KG1 (cell line): ENCODE results near the gene VAPB.

ENCODE experiments used
- DNase-seq: peaks from one replicate; lab custom pipeline; 2025; lab: John Stamatoyannopoulos, UW

Gene VAPB

DNA sequence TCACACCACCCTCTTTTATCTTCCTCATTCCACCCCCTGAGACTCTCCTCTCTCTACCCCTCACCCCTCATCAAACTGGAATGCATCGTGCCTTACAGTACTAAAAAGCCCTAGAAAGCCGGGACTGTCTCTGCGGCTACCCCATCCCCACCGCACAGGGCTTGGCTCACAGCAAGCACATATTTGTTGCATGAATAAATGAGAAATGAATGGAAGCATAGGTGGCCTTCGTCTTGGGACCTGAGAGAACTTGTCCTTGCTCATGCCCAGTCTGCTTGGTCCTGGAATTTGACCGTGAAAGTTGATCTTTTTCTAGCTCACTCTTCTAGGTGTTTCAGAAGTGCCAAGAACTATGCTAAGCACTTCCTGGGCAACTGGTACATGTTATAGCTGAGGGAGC, 72.9 kb downstream of the VAPB start:
- DNase-seq: no peak

DNA sequence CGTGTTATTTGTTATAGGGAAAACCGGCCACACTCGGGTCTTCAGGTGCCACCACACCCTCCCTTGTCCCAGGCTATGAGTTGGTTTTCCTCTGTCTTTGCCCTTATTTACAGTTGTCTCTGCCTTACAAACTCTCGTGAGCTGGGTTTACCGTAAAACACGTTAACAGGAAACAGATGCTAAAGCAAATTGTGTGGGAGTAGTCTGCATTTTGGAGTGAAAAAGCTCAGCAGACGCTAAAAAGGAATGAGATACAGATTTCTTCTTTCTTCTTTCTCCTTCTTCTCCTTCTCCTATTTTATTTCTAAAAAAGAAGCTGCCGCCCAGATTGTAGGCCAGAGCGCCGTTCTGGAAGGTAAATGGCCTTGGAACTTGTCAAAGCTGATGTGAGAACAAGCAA, 74.2 kb downstream of the VAPB start:
- DNase-seq: no peak

DNA sequence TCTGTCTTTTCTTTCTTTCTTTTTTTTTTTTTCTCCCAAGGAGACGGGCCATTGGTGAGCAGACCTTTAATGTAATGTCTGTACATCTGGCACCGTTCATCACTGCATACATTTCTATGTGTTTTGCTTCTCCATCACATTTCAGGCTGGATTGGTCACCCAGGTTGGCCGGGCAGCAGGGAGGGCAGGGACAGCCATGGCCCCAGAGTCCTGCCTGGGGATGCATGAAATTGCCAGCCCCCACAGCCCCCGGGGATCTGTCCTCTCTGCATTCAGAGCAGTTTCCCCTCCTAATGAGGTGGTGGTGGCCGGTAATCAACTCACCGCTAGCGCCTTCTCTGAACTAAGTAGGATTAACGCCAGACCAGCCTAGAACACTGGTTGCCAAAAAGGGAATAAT, 75.8 kb downstream of the VAPB start:
- DNase-seq: no peak

DNA sequence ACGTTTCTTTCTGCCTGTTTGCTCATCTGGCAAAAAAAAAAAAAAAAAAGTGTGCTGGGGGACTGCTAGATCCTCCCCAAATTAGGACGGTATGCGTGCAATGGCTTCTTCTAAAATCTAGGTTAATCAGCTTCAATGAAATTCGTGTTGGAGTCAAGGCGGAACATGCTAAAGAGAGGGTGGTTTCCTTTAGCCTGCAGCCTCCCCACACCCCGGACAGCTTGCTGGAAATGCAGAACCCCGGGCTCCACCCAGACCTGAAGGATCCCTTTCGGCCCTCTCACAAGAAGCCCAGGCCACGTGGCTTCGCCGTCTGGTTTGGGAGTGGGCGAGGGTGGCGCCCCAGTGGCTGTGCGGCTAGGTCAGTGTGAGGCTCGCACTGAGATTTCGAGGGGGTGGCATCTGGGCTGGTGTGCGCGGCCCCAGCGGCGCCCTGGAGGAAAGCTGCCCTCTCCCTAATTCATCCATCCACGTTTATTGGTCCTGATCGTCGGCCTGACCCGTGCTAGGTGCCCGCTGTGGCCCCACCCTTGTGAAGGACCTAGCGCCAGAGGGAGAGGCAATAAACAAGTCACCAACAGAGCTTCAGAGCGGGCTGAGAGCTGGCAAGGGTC, 77.2 kb downstream of the VAPB start:
- no peak for DNase-seq

DNA sequence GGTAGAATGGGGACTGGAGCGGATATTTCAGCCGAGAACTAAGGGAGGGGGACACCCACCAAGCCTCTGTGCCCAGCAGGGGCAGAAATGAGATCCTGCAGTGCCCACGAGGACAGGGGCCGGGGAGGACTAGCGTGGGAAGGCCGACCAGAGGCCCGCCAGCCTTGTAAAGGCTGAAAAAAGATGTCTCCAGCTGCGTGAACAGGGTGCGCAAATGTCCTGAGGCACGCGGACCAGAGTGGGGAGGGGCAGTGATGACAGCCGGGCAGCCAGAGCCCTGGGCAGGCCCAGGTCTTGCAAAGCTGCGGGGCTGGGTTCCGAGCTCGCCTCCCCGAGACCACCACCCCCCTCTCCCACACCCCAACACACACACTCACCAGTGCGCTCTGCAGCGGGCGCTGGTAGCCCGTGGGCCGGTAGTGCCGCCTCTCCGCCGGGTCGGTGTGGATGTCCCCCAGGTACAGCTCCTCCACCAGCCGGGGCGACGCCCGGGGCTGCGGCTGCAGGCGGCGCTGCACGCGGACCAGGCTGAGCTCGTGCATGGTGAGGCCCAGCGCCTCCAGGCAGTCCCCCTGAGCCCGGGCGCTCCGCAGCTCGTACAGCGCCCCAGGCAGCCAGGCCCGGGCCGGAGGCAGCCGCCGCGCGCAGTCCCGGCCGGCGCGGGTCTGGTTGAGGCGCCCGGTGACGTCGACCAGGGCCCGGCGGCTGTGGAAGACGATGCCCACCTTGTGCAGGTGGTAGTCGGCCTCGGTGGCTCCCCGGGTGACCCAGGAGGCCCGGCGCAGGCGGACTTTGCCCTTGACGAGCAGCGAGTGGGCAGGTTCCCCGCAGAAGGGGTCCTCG, 77.9 kb downstream of the VAPB start:
- no peak for DNase-seq

DNA sequence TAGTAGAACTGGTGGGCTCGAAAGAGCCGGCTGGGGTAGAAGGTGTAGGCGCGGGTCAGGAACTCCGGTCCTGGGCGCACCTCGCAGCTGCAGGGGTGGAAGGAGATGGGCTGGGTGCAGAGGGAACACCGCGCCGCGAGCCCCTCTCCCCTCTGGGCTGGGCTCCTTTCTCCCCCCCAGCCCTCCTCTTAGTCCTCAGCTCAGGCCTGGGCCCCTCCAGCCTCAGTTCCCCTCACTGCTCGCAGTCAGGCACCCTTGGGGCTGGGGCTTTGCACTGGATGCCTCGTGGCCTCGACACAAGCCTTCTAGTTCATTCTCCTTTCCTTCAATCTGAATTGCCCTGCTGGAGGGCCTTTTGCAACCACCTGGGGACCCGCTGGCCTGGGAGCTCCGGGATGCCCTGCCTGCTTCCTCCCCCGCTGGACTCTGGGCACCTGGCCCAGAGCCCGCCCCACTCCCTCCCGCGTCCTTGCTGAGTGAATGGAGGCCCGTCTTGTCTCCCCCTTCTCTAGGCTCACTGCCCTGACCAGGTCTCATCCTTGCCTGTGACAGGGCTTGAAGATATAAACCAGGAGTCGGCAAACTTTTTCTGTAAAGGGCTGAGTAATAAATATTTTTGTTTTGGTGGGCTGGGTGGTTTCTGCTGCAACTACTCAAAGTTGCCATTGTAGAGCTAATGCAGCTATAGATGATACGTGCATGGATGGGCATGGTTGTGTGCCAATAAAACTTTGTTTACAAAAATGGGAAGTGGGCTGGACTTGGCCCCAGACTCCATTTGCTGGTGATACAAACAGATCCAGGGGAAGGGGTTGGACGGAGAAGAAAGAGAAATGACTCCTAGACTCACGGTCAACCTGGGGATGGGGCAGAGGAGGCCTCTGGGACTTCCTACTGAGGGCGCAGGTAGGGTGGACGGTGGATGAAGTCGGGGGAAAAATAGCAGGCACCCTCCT, 78.8 kb downstream of the VAPB start:
- DNase-seq: no peak

DNA sequence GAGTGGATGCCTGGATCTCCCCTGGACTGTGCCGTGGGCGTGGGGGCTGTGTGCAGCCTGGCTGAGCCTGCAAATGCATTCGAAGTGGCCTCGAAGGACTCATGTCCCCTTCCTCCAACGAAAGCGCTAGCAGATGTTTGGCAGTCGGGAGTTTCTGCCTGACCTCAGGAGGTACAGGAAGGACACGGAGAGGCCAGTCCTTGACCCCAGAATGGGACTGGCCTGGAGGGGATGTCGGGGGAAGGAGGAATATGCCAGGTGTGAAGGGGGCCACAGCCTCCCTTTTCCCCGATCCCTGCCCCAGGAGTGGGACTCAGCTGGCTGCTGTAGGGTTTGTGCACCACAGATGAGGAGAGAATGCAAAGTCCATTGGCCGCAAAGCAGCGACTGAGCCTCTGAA, 80.6 kb downstream of the VAPB start:
- no peak for DNase-seq

DNA sequence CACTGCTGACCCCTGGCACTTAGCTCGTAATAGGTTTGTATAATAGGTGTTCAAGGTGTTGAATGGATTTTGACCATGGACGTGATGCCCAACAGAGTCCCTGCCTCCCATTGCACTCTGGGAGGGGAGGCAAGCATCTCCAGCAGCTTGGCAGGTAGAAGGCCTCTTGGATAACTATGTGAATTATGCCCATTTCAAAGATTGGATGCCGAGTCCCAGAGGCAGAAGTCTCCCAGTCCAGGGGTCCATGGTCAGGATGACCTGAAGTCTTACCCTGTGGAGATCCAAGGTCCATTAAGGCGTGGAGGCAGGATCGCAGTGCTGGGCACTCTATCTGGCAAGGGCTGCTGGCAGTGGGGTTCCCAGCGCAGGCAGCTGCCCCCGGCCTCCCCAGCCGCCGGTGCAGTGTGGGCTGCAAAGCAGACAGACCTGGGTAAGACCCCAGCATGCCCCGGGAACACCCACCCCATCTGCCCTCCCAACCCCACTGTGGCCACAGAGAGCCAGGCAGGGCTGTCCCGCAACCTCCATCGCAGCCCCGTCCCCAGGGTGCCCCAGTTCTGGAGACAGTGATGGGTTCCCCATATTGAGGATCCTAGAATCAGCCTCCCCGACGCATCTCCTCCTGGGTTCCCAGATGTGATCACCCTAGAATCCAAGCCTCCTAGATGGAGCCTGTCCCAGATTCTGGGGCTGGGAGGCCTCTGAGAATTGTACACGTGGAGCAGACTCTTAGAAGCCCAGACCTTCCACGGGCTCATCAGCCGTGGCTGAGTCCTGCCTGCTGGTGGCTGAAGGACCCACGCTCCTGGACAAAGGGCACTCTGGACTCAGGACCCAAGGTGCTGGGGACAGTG, 81.5 kb downstream of the VAPB start:
- no peak for DNase-seq

DNA sequence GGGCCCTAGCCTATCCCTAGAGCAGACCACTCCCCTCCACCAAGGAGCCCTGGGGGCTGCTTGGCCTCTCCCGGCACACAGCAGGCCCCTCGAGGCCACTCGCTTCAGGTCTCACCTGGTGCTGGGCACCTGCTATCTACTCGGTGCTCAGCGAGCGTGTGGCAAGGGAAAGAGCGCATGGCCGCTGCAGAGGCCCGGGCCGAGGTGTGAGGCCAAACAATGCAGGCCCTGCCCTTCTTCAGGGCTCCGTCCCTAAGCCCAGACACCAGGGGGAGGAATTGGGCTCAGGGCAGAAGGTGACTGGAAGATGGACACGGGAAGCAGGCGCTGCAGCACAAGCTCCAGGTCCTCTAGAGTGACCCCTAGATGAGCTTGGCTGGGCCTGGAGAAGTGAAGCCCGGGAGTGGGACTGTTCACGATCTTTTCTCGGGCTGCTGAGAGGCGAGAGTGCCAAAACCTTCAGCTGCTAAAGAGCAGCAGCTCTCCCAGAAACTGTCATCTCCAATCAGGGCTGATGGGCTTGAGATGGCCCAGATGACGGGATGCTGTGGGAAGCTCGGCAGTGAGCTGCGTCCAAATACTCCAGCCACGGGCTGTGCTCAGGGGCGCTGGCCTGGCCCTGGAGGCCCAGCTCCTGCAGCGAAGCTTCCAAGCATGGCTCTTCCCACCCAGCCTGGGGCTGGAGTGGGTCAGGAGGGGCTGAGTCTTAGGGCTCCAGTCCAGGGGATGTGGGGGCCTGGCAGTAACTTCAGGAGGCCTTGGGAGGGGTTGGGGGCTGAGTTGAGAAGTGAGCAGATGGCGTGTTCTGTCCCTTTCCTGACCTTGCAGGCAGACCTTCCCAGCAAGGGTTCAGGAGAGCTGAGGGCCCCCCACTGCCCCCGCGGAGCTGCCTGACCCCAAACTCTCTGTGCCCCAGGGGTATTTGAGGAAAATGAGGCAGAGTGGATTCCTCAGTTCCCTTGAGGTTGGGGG, 82.5 kb downstream of the VAPB start:
- no peak for DNase-seq

DNA sequence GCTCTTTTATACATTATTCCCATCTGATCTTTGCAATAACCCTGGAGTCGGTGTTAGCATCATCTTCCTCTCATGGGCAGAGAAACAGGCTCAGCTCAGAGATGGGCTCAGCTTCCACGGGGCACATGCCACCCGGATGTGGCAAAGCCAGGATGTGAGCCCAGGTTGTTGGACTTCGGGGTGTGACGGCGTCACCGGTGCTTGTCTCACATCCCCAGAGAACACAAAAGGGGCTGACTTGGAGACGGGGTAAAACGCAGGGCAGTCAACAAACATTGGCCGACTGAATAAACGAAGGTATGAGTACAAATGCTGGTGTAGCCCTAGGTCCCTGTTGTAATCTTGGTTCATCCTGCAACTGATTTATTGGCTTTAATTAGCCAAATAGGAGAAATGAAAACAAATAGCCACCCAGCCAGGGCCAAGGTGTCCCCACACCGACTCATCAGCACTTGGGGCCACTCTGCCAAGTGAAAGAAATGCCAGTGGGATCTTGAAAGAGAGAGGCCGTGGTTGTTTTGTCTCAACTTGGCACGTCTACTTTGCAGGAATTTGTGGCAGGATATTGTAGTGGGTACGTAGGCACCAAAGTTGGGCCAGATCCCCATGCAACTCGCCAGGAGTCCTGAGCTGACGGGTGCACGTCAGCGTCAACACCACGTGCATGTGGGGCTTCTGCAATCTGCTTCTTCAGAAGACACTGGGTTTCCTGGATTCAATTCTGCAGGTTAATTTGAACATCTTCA, 83.4 kb downstream of the VAPB start:
- DNase-seq: no peak

DNA sequence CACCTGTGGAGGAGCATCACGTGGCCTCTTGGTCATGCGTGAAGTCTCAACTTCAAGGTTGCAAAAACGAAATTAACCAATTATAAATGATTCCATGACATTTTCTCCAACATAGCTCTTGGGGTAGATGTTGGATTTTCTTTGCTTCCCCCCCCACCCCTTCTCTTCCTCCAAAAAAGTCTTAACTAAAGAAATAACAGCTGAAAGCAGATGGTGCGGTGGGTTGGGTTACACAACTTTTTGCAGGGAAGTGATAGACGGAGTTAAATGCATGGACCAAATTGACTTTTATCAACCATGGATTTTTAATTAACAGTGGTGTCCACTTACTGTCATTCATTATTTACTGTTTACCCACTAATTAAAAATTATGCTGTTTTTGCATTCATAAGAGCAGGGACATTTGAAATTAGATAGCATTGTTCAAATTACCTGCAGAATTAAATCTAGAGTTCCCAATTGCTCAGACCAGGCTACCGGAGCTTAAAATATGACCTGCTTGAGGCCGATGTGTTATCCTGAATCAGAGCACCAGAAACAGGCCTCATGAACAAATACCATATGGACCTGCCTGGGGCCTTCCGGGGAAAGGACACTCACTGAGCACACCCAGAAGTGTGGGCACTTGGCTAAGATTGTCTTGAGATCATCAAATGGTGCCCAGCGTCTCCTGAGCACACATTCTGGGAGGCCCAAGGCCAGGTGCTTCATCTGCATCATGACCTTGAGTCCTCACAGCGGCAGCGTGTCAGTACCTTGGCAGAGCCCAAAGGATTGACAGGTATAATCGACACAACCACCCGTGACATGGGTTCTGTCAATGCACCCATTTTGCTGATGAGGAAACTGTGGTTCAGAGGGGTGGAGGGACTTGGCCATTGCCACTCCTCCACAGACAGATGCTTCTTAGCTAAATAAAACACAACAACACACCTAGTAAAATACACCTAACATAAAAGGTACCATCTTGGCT, 84.7 kb downstream of the VAPB start:
- DNase-seq: no peak

DNA sequence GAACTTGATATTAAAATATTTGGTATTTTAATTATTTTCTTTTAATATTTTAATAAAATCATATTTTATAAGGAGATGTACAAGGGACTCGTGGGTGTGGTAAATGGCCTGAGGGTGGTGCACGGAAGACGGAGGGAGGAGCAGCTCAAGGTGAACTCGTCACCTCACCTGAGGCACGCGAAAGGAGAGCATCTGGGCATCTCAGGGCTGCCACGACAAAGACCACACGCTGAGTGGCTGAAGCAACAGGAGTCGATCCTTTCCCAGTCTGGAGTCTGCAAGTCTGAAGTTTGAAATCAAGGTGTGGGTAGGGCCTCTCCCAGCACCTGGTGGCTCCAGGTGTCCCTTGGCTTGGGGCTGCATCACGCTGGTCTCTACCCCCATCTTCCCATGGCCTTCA, 86.4 kb downstream of the VAPB start:
- DNase-seq: no peak

DNA sequence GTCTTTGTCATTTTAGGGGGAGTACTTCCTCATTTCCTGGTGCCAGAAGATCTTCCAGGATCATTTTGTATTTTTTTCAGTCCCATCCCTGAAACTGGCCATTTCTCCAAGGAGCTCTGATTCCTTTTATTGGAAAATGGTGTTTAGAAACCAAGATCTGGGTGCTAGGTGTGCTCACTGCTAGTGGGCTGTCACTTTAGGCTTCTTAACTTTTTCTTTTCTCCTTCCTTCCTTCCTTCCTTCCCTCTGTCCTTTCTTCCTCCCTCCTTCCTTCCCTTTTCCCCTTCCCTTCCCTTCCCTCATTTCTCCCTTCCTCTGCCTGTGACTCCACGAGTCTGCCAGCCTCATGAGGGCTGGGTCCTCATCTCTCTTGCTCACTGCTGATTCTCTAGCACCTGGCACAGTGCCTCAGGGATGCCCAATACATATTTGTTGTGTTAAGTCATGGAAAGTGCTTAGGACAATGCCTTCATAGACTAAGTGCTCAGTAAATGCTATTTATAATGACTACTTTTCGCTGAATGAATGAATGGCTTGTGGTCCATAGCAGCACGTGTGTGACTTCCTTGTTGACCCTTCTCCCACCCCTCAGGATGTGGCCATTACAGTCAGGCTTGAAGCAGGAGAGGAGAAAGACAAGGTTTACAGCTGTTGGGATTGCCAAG, 89.2 kb downstream of the VAPB start:
- DNase-seq: no peak

DNA sequence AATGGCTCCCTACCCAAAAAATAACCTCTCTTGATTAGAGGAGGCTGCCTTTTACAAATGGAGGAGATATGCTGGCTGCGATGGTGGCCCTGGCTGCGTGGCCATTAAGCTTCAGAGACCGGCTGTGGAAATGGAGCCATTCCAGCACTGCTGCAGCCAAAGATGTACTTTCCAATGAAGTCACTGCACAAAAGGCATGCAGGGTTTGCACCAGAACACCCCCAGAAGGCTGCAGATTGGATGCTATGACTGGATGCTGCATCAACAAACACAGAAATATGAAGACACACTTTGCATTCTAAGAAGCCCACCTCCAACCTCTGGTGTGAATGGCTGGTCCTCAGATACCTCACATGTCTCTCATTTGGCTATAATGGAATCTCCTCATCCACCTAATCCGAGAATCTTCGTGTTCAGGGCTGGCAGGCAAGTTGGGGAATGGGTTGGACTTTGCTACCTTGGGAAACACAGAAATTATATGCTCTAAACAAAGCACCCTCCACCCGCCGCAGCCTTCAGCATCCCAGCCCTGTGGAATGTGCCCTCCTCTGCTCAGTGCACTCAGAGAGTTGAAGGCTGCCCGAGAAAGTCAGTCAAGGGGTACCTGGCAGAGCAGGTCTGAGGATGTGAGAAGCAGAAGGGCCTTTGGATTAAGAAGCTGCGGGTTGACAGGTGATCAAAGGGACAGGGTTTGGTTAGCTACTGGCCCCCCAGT, 90.9 kb downstream of the VAPB start:
- DNase-seq: no peak

DNA sequence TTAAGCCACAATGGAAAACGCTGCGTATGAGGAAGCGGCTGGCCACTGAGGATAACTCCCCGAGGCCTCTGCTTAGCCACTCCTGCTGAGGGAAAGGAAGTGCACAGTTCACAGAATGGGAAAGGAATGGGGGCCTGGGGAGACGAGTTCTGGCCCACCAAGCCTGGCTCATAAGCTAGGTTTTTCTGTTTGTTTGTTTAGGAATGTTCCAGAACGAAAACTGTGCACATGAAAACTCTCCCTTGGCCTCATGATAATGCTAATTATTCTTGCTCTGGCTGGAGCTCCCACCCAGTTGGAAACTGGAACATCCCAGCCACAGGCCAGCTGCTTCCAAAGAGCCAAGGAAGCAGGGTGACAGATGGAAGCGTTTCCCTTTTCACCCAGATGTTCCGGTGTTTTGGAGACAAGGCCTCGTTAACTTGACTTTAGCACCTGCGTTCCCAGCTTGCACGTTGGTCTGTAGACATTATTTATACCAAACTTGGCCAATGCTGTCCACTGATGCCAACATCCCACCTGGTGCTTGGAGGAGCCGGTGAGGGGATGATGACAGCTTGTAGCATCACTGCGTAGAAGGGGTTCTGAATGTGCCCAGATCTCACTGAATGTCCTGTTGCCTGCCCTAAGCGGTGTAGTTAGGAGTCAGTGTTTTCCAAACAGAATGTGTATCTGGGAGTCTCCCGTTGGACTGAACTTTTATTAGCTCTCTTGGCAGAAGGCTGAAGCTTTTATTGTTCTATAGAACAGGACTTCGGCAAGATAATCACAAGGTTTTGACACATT, 91.7 kb downstream of the VAPB start:
- no peak for DNase-seq

DNA sequence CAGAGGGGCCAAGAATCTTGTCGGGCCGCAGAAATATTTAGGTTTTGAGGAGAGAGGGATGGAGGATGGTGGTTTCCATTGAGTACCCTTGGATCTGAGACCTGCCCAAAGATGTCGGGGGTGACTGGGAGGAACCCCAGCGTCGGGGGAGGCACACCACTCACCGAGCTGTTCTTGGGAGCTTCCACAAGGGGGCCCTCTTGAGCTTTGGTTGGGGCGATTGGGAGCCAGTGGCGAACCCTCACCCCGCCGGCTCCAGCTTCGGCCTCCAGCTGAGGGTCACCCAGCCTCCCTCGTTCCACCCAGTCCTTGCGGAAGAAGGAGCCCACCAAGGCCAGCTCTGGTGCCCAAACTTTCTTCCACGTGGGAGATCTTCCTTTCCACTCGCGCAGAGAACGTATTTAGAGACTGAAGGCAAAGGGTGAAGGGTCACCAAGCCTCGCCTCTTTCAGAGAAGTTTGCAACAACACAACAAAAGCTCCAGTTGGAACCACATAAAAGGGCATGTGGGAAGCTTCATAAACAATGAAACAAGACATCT, 92.5 kb downstream of the VAPB start:
- DNase-seq: no peak
